ENCODE measurements around the gene UAP1L1. TPM values are rescaled to one million over a fixed set of nuclear protein-coding genes. Genes with fewer than 3 reads are reported as not detected.

The UAP1L1 gene
- total RNA-seq, 1 donor = 36.9 TPM

DNA sequence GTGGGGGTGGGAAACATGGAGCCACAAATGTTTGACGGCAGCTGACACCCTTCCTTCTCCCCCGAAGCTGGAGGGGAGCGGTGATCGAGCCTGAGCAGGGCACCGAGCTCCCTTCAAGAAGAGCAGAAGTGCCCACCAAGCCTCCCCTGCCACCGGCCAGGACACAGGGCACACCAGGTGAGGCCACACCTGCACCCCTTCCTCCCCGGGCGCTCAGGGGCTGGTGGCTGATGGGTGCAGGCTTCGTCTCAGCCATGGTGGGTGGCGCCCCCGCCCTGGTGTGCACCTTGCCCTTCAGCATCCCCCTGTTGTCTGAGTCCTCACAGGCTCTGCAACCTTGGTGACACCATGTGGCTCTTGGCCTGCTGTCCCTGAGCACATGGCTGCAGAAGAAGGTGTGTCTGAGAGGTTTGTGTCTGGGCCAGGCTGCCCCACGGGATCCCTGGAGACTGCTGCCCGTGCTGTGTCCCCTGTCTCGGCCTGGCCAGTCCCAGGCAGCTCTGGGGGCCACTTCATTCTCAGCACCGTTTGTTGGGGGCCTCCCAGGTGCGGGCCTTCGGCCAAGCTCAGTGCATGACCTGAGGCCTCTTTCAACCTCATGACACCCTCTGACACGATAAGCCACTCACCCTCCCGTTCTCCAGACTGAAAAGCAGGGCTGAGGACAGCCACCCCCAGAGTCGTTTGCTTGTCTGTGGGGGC, 20.6 kb downstream of the UAP1L1 start:
- no peak overlapping the region for H3K4me2 ChIP-seq (ENCODE audit: insufficient read depth, low read length)
- peaks cover 51% of the 10 kb centered on the region for H3K36me3 ChIP-seq (ENCODE audit: insufficient read depth, low read length)

DNA sequence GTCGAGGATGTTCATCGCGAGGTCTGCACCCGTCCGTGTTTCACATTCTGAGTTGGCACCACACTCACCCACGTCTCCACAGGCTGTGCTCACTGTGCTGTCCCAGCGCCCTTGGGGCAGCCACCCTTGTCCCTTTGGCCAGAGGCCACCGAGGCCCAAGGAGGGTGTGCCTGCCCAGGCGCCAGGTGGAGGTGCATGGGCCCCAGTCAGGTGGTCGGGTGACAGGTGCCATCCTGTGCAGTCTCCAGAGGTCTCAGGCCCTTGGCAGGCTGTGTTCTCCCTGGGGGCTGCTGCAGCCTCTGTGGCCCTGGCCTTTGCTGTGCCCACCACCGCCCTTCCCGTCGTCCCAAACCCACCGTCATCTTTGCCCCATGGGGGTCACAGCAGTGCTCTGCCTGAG, 21.9 kb downstream of the UAP1L1 start:
- TF ChIP-seq, protein P1, sequence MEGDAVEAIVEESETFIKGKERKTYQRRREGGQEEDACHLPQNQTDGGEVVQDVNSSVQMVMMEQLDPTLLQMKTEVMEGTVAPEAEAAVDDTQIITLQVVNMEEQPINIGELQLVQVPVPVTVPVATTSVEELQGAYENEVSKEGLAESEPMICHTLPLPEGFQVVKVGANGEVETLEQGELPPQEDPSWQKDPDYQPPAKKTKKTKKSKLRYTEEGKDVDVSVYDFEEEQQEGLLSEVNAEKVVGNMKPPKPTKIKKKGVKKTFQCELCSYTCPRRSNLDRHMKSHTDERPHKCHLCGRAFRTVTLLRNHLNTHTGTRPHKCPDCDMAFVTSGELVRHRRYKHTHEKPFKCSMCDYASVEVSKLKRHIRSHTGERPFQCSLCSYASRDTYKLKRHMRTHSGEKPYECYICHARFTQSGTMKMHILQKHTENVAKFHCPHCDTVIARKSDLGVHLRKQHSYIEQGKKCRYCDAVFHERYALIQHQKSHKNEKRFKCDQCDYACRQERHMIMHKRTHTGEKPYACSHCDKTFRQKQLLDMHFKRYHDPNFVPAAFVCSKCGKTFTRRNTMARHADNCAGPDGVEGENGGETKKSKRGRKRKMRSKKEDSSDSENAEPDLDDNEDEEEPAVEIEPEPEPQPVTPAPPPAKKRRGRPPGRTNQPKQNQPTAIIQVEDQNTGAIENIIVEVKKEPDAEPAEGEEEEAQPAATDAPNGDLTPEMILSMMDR (IDR thresholded peaks at IDR 0.05; ENCODE audit: extremely low read depth, low read depth, low read length) = no peak
- Histone ChIP-seq H3K27me3 (ENCODE audit: insufficient read depth, low read length) (no peaks in the 10 kb centered on the region), H3K36me3 (ENCODE audit: insufficient read depth, low read length) (peaks cover 63% of the 10 kb centered on the region), H2AFZ (ENCODE audit: low read length) (no peak overlapping the region), H3K4me3 (ENCODE audit: insufficient read depth, low read length) (no peak overlapping the region), H3K4me2 (ENCODE audit: insufficient read depth, low read length) (no peak overlapping the region), H4K20me1 (ENCODE audit: insufficient read depth, low read length) (peaks cover 15% of the 10 kb centered on the region), H3K4me1 (ENCODE audit: insufficient read depth, low read length) (no peaks in the 10 kb centered on the region), H3K79me2 (ENCODE audit: insufficient read depth, low read length) (no peaks in the 10 kb centered on the region), H3K9me3 (ENCODE audit: low read depth, low read length) (no peaks in the 10 kb centered on the region), H3K27ac (ENCODE audit: low read depth, low read length) (no peak overlapping the region)
- DNase-seq (ENCODE audit: insufficient read length, low spot score, missing footprints) = no peak

More for the DNA sequence above, 20.6 kb downstream of the UAP1L1 start:
- H3K4me1 ChIP-seq (ENCODE audit: insufficient read depth, low read length) = no peaks in the 10 kb centered on the region
- no peak overlapping the region for H2AFZ ChIP-seq (ENCODE audit: low read length)
- no peak overlapping the region for H3K27ac ChIP-seq (ENCODE audit: low read depth, low read length)
- no peak overlapping the region for H3K4me3 ChIP-seq (ENCODE audit: insufficient read depth, low read length)
- H3K79me2 ChIP-seq (ENCODE audit: insufficient read depth, low read length) = no peaks in the 10 kb centered on the region
- TF ChIP-seq, protein P1 (IDR thresholded peaks at IDR 0.05; ENCODE audit: extremely low read depth, low read depth, low read length) = no peak
- no peaks in the 10 kb centered on the region for H3K27me3 ChIP-seq (ENCODE audit: insufficient read depth, low read length)
- peaks cover 10% of the 10 kb centered on the region for H4K20me1 ChIP-seq (ENCODE audit: insufficient read depth, low read length)
- H3K9me3 ChIP-seq (ENCODE audit: low read depth, low read length) = no peaks in the 10 kb centered on the region
- peak; percentile 36 for DNase-seq (ENCODE audit: insufficient read length, low spot score, missing footprints)

DNA sequence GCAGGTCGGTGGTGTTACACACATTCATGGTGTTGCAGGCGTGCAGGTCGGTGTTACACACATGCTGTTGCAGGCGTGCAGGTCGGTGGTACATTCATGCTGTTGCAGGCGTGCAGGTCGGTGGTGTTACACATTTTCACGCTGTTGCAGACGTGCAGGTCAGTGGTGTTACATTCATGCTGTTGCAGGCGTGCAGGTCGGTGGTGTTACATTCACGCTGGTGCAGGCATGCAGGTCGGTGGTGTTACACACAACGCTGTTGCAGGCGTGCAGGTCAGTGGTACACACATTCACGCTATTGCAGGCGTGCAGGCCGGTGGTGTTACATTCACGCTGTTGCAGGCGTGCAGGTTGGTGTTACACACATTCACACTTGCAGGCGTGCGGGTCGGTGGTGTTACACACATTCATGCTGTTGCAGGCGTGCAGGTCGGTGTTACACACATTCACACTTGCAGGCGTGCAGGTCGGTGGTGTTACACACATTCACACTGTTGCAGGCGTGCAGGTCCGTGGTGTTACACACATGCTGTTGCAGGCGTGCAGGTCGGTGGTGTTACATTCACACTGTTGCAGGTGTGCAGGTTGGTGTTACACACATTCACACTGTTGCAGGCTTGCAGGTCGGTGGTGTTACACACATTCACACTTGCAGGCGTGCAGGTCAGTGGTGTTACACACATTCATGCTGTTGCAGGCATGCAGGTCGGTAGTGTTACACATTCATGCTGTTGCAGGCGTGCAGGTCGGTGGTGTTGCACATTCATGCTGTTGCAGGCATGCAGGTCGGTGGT, 26.1 kb downstream of the UAP1L1 start:
- Histone ChIP-seq H3K27ac (ENCODE audit: low read depth, low read length) (no peak overlapping the region), H3K4me2 (ENCODE audit: insufficient read depth, low read length) (no peak overlapping the region), H3K36me3 (ENCODE audit: insufficient read depth, low read length) (peaks cover 59% of the 10 kb centered on the region), H2AFZ (ENCODE audit: low read length) (no peak overlapping the region), H3K79me2 (ENCODE audit: insufficient read depth, low read length) (no peaks in the 10 kb centered on the region), H3K27me3 (ENCODE audit: insufficient read depth, low read length) (no peaks in the 10 kb centered on the region), H4K20me1 (ENCODE audit: insufficient read depth, low read length) (peaks cover 15% of the 10 kb centered on the region), H3K4me3 (ENCODE audit: insufficient read depth, low read length) (no peak overlapping the region), H3K9me3 (ENCODE audit: low read depth, low read length) (no peaks in the 10 kb centered on the region), H3K4me1 (ENCODE audit: insufficient read depth, low read length) (no peaks in the 10 kb centered on the region)
- DNase-seq (ENCODE audit: insufficient read length, low spot score, missing footprints) = peak; percentile 51
- TF ChIP-seq, protein P1 (IDR thresholded peaks at IDR 0.05; ENCODE audit: extremely low read depth, low read depth, low read length) = no peak

All from osteoblast (primary cell).